CD4-positive, alpha-beta T cell treated with Interleukin-1 beta for 1 hour (primary cell): ENCODE results near the gene BRF1.

Experiments
- DNase-seq, 2 donors: peaks; one replicate each; pipeline ENCODE4 v3.0.0-alpha.2; 2020 to 2022

Gene BRF1

GRCh38 chr14:105168496-105168978, 132.3 kb downstream of the BRF1 start, which contains the start of gene JAG2:
JAG2 (minus strand) TSS chr14:105168776; CDS start chr14:105168420, 356 bp downstream.
- peak; percentile 45 to 55 for DNase-seq

GRCh38 chr14:105168093-105168420, 132.7 kb downstream of the BRF1 start:
- no peak for DNase-seq

GRCh38 chr14:105167303-105168092, 133.3 kb downstream of the BRF1 start:
- DNase-seq: peak in 1 of 2 donors; percentile 7

- no peak for DNase-seq
These were observed 134.1 kb downstream of the BRF1 start for GRCh38 chr14:105166571-105167302.

GRCh38 chr14:105165761-105166485, 134.9 kb downstream of the BRF1 start:
- no peak for DNase-seq

GRCh38 chr14:105165134-105165704, 135.6 kb downstream of the BRF1 start:
- no peak for DNase-seq

GRCh38 chr14:105163040-105163742, 137.6 kb downstream of the BRF1 start:
- no peak for DNase-seq

GRCh38 chr14:105162669-105162979, 138.2 kb downstream of the BRF1 start:
- DNase-seq: no peak

GRCh38 chr14:105161964-105162668, 138.7 kb downstream of the BRF1 start:
- no peak for DNase-seq

GRCh38 chr14:105161309-105161708, 139.5 kb downstream of the BRF1 start:
- DNase-seq: no peak

GRCh38 chr14:105160776-105161175, 140.0 kb downstream of the BRF1 start:
- DNase-seq: no peak

- no peak for DNase-seq
These were observed 141.5 kb downstream of the BRF1 start for GRCh38 chr14:105159344-105159743.
